ENCODE results near the gene KATNAL1. TPM values are rescaled to one million over a fixed set of nuclear protein-coding genes. Genes with fewer than 3 reads are reported as not detected.

KATNAL1 gene
- total and polyA plus RNA-seq, 10 of the 15 experiments (the other 5 are each of a cell fraction or from before 2014, with no cell fraction given) = 6.5 to 18.7 (median 11.7) TPM

GRCh38 chr13:30204564-30204963 is 102.8 kb downstream of the KATNAL1 start:
- intact Hi-C loops (cut with micrococcal nuclease; ENCODE audit: unreplicated experiment) = loop anchor here (5.0 kb wide), 1 partner anchor 38 kb away; no protein-coding TSS in a partner anchor
- no peak for FAIRE-seq
- POLR2A ChIA-PET = no interaction called here
- no peak for TF ChIP-seq SREBF1 (IDR thresholded peaks at IDR 0.05; ENCODE audit: low read length)
- TF ChIP-seq ZZZ3 (IDR thresholded peaks at IDR 0.05; ENCODE audit: control insufficient read depth, insufficient read length, low read depth) = no peak
- peak; percentile 40; the same call in 1 of the 2 replicates for TF ChIP-seq BCL11A (IDR thresholded peaks at IDR 0.05; ENCODE audit: low read depth, low read length)
- TF ChIP-seq RELB (IDR thresholded peaks at IDR 0.05; ENCODE audit: low read depth) = 0 out of 2 replicates have a peak, but pooled peaks have one; percentile 21
- 0 out of 2 replicates have a peak, but pooled peaks have one; percentile 26 for TF ChIP-seq GABPA (IDR thresholded peaks at IDR 0.05; ENCODE audit: low read depth)
- TF ChIP-seq NFIC (IDR thresholded peaks at IDR 0.05; ENCODE audit: low read depth, low read length) = peak; percentile 91; the same call in 1 of the 2 replicates
- no peak for TF ChIP-seq NRF1 (conservative IDR thresholded peaks at IDR 0.05; ENCODE audit: low read depth, low read length)
- TF ChIP-seq ZBED1 (IDR thresholded peaks at IDR 0.05; ENCODE audit: borderline replicate concordance) = peak; percentile 87
- TF ChIP-seq BCLAF1 (IDR thresholded peaks at IDR 0.05) = no peak
- 0 out of 2 replicates have a peak, but pooled peaks have one; percentile 13 for TF ChIP-seq REST (IDR thresholded peaks at IDR 0.05; ENCODE audit: low read depth, low read length)
- 0 out of 2 replicates have a peak, but pooled peaks have one; percentile 38 for TF ChIP-seq MTA2 (IDR thresholded peaks at IDR 0.05; ENCODE audit: low read depth)
- TF ChIP-seq ATF7 (IDR thresholded peaks at IDR 0.05; ENCODE audit: low read depth) = peak; percentile 87
- TF ChIP-seq POLR2AphosphoS2 (IDR thresholded peaks at IDR 0.05; ENCODE audit: low read depth, low read length) = no peak
- peak; percentile 65 for TF ChIP-seq ATF2 (IDR thresholded peaks at IDR 0.05; ENCODE audit: low read length)
- TF ChIP-seq CBX5 (IDR thresholded peaks at IDR 0.05; ENCODE audit: low read depth) = no peak

More at GRCh38 chr13:30204564-30204963, 102.8 kb downstream of the KATNAL1 start:
- Histone ChIP-seq H3K4me2 (ENCODE audit: control insufficient read depth, insufficient read depth) (no peak overlapping the region), H2AFZ (ENCODE audit: control insufficient read depth, low read depth, low read length) (no peak overlapping the region), H3K27ac (ENCODE audit: control insufficient read depth, insufficient read depth) (no peak overlapping the region), H3K27me3 (replicated peaks in 1 of 2; ENCODE audit: control insufficient read depth in 2 of 2, insufficient read depth in 2 of 2, low read length in 1 of 2) (no peaks in the 10 kb centered on the region), H3K79me2 (ENCODE audit: control insufficient read depth, insufficient read depth, low read length) (no peaks in the 10 kb centered on the region), H3K9ac (ENCODE audit: control insufficient read depth, insufficient read depth, low read length) (no peak overlapping the region), H3K36me3 (ENCODE audit: control insufficient read depth in 2 of 2, insufficient read depth in 2 of 2, low read length in 1 of 2) (peaks cover 0 to 2% of the 10 kb centered on the region in 2 experiments; a peak in 2 of 4 replicates), H4K20me1 (ENCODE audit: control insufficient read depth, insufficient read depth) (no peaks in the 10 kb centered on the region), H3K4me1 (ENCODE audit: control insufficient read depth, insufficient read depth, low read length) (no peaks in the 10 kb centered on the region), H3K9me3 (replicated peaks; ENCODE audit: control insufficient read depth, insufficient read depth, low read length) (no peaks in the 10 kb centered on the region), H3K4me3 (no peak overlapping the region)
- DNase-seq (ENCODE audit: low read depth, low spot score) = no peak
- in situ Hi-C loops (cut with MboI) = no loop called here
- RAD21 ChIA-PET (ENCODE audit: unreplicated experiment) = interaction anchor here (0.8 to 1.6 kb wide), 5 partner anchors 10 to 102 kb away, joined by 3 to 4 read pairs (median 3); partner anchors contain the start of gene KATNAL1
- 32% methylated on average over 3 of the region's 3 CpGs for WGBS (ENCODE audit: insufficient coverage, insufficient replicate concordance, low lambda C conversion rate, missing lambda C conversion rate)
- CTCF ChIA-PET = interaction anchor here (0.6 to 1.1 kb wide), 2 partner anchors 11 to 170 kb away, joined by 3 to 4 read pairs; no protein-coding TSS in a partner anchor
- no TSS peak for BruUV-seq (replicated peaks)
- SMC1A ChIA-PET (ENCODE audit: uncharacterized antibody, unreplicated experiment) = interaction anchor here (0.7 to 1.9 kb wide), 7 partner anchors 11 to 72 kb away, joined by 3 to 9 read pairs (median 4); no protein-coding TSS in a partner anchor
- ATAC-seq = peak; percentile 96
